ENCODE measurements around the gene AK4. TPM values are rescaled to one million over a fixed set of nuclear protein-coding genes. Genes with fewer than 3 reads are reported as not detected.

AK4 gene
- total and polyA plus RNA-seq, 2 of the 4 experiments (the other 2 are of a cell fraction): 12.4 to 30.3 TPM

DNA sequence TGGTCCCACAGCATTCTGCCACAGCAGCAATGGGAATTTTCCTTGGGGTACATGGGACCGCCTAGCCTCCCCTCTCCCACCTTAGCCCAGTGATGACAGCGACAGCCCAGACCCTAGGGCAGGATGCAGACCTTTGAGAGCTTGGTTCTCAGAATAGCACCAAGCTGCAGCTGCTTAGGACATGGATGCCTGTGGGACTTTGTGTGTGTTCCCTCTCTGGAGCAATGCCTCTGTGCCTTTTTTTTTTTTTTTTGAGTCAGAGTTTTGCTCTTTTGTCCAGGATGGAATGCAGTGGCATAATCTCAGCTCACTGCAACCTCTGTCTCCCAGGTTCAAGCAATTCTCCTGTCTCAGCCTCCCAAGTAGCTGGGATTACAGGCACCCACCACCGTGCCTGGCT, 44.2 kb upstream of the AK4 start:
- no peaks in the 10 kb centered on the region for H3K4me1 ChIP-seq (ENCODE audit: control insufficient read depth, insufficient read depth, low read length)
- H3K36me3 ChIP-seq (ENCODE audit: control insufficient read depth, insufficient read depth, low read length): no peaks in the 10 kb centered on the region
- no peak overlapping the region for H4K5ac ChIP-seq (ENCODE audit: low read depth, low read length)
- H2AK9ac ChIP-seq (replicated peaks; ENCODE audit: low read depth, low read length, poor library complexity): no peak overlapping the region
- no peak overlapping the region for H2BK120ac ChIP-seq (ENCODE audit: low read depth, low read length)
- no peak for ATAC-seq (ENCODE audit: low read depth)
- H3K4me2 ChIP-seq (ENCODE audit: low read depth, low read length): no peak overlapping the region
- H3K9me1 ChIP-seq (ENCODE audit: insufficient read depth, low read length): no peaks in the 10 kb centered on the region
- intact Hi-C loops (cut with micrococcal nuclease): no loop called here
- WGBS, 2 experiments (ENCODE audit: extremely low coverage in 2 of 2, insufficient read length in 1 of 2): 40% methylated on average over 1 of the region's 3 CpGs; no CpG with 5 or more reads in 1 of the 2 experiments
- H3K4me3 ChIP-seq (ENCODE audit: insufficient read depth, low read depth, low read length): no peak overlapping the region
- TF ChIP-seq, protein P1, sequence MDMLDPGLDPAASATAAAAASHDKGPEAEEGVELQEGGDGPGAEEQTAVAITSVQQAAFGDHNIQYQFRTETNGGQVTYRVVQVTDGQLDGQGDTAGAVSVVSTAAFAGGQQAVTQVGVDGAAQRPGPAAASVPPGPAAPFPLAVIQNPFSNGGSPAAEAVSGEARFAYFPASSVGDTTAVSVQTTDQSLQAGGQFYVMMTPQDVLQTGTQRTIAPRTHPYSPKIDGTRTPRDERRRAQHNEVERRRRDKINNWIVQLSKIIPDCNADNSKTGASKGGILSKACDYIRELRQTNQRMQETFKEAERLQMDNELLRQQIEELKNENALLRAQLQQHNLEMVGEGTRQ (IDR thresholded peaks at IDR 0.05; ENCODE audit: low read depth, low read length): no peak
- TF ChIP-seq CHD1 (IDR thresholded peaks at IDR 0.05; ENCODE audit: low read depth, low read length) (no peak), BHLHE40 (IDR thresholded peaks at IDR 0.05; ENCODE audit: low read depth, low read length) (no peak), SMC3 (IDR thresholded peaks at IDR 0.05; ENCODE audit: low read depth, low read length) (no peak), RFX5 (IDR thresholded peaks at IDR 0.05; ENCODE audit: low read depth, low read length) (no peak), RCOR1 (IDR thresholded peaks at IDR 0.05; ENCODE audit: insufficient replicate concordance, low read length) (no peak), RAD21 (IDR thresholded peaks at IDR 0.05; ENCODE audit: low read length) (no peak), NFE2L2 (IDR thresholded peaks at IDR 0.05; ENCODE audit: low read depth, low read length) (no peak), FOS (IDR thresholded peaks at IDR 0.05; ENCODE audit: low read depth, low read length) (no peak), CEBPB (IDR thresholded peaks at IDR 0.05; ENCODE audit: low read depth, low read length) (no peak), MAFK (IDR thresholded peaks at IDR 0.05; ENCODE audit: low read depth, low read length) (no peak)
- TF ChIP-seq, protein P2, sequence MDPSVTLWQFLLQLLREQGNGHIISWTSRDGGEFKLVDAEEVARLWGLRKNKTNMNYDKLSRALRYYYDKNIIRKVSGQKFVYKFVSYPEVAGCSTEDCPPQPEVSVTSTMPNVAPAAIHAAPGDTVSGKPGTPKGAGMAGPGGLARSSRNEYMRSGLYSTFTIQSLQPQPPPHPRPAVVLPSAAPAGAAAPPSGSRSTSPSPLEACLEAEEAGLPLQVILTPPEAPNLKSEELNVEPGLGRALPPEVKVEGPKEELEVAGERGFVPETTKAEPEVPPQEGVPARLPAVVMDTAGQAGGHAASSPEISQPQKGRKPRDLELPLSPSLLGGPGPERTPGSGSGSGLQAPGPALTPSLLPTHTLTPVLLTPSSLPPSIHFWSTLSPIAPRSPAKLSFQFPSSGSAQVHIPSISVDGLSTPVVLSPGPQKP (IDR thresholded peaks at IDR 0.05; ENCODE audit: borderline replicate concordance, low read depth, low read length): no peak
- no peak overlapping the region for H3K18ac ChIP-seq (ENCODE audit: low read depth, low read length)
- H3K14ac ChIP-seq (replicated peaks; ENCODE audit: low read depth, low read length): no peak overlapping the region
- ChIA-PET POLR2A (ENCODE audit: unreplicated experiment) (no interaction called here), CTCF (no interaction called here)
- H3K56ac ChIP-seq (ENCODE audit: extremely low read depth, insufficient read depth, low read length): no peak overlapping the region
- H3K4ac ChIP-seq (ENCODE audit: low read depth, low read length): no peak overlapping the region
- no peak overlapping the region for H2BK5ac ChIP-seq (ENCODE audit: low read depth, low read length, poor library complexity, severe bottlenecking)
- BruUV-seq (replicated peaks): no TSS peak
- H2BK15ac ChIP-seq (ENCODE audit: low read depth, low read length): no peak overlapping the region
- no peak overlapping the region for H3K27ac ChIP-seq (ENCODE audit: insufficient read depth, low read length)
- no peaks in the 10 kb centered on the region for H4K20me1 ChIP-seq (ENCODE audit: insufficient read depth, low read length)
- H2AFZ ChIP-seq (replicated peaks; ENCODE audit: low read length, poor library complexity): no peak overlapping the region
- dilution Hi-C loops (cut with HindIII; ENCODE audit: low sequenced_read_pairs, unreplicated experiment): no loop called here
- H4K8ac ChIP-seq (ENCODE audit: low read depth in 2 of 2, low read length in 2 of 2): no peak overlapping the region
- H3K9ac ChIP-seq (ENCODE audit: low read depth, low read length): no peak overlapping the region
- H3K23ac ChIP-seq (ENCODE audit: low read depth, low read length): no peak overlapping the region
- H2BK20ac ChIP-seq (ENCODE audit: low read depth, low read length): no peak overlapping the region
- no peak overlapping the region for H2AK5ac ChIP-seq (ENCODE audit: low read depth, low read length)
- no peak for DNase-seq
- in situ Hi-C loops (cut with MboI; ENCODE audit: low sequenced_read_pairs): no loop called here
- no peak overlapping the region for H4K91ac ChIP-seq (ENCODE audit: insufficient read depth, low read depth, low read length)
- H3K79me1 ChIP-seq (ENCODE audit: low read depth in 1 of 2, low read length in 2 of 2): no peaks in the 10 kb centered on the region
- no peaks in the 10 kb centered on the region for H3K27me3 ChIP-seq (ENCODE audit: control insufficient read depth, insufficient read depth, low read length)
- H3K9me3 ChIP-seq (ENCODE audit: control insufficient read depth, insufficient read depth, low read length): peaks cover 3% of the 10 kb centered on the region; the same call in 1 of the 2 replicates

Measured in IMR-90 (cell line).